DND-41 (cell line): ENCODE measurements around the gene SMARCC1.

Experiments used
- ATAC-seq: fragments of 200-7000 bp; cut with Tn5 transposase; 3 replicates; pipeline ENCODE4 v1.9.1; 2021; ENCODE audit warnings: low read depth; ENCODE audit not compliant: insufficient read depth
- DNase-seq: peaks from one replicate; pipeline ENCODE4 v3.0.0-alpha.2; 2020
- H2AFZ ChIP-seq: 2 replicates; pipeline ENCODE4 v1.6.0; 2012; ENCODE audit warnings: low read depth, low read length
- H3K27ac ChIP-seq: 2 replicates; pipeline ENCODE4 v1.5.1; 2012; ENCODE audit warnings: low read length, inconsistent platforms
- H3K27me3 ChIP-seq: fragments of 200-600 bp; sonication (generic); 2 replicates; pipeline ENCODE4 v1.6.0; 2012; ENCODE audit warnings: low read length, mild to moderate bottlenecking, inconsistent platforms; ENCODE audit not compliant: insufficient read depth, poor library complexity
- H3K36me3 ChIP-seq: 2 replicates; pipeline ENCODE4 v1.5.1; 2012; ENCODE audit warnings: low read length, inconsistent platforms; ENCODE audit not compliant: insufficient read depth
- H3K4me1 ChIP-seq: 2 replicates; pipeline ENCODE4 v1.5.1; 2012; ENCODE audit warnings: mild to moderate bottlenecking, low read length; ENCODE audit not compliant: insufficient read depth
- H3K4me2 ChIP-seq: 2 replicates; pipeline ENCODE4 v1.6.0; 2012; ENCODE audit warnings: mild to moderate bottlenecking, moderate library complexity, low read length, inconsistent platforms; ENCODE audit not compliant: insufficient read depth
- H3K4me3 ChIP-seq, 2 experiments: fragments of 200-600 bp in 1 of 2; shearing (Covaris generic) in 1 of 2; 2 replicates each; pipeline ENCODE4 v1.5.1; 2012 to 2016; ENCODE audit warnings: inconsistent platforms in 2 of 2, low read length in 2 of 2, mild to moderate bottlenecking in 2 of 2, low read depth in 1 of 2, moderate library complexity in 1 of 2
- H3K79me2 ChIP-seq: 2 replicates; pipeline ENCODE4 v1.6.0; 2012; ENCODE audit warnings: low read length, inconsistent platforms; ENCODE audit not compliant: insufficient read depth
- H3K9ac ChIP-seq: 2 replicates; pipeline ENCODE4 v1.6.0; 2012; ENCODE audit warnings: low read depth, mild to moderate bottlenecking, inconsistent platforms, low read length, moderate library complexity
- H3K9me3 ChIP-seq: 2 replicates; pipeline ENCODE4 v1.5.1; 2012; ENCODE audit warnings: low read length, moderate library complexity, mild to moderate bottlenecking, inconsistent platforms; ENCODE audit not compliant: insufficient read depth, severe bottlenecking
- H4K20me1 ChIP-seq: 2 replicates; pipeline ENCODE4 v1.6.0; 2012; ENCODE audit warnings: low read length; ENCODE audit not compliant: insufficient read depth
- EZH2 ChIP-seq: IDR thresholded peaks from 3 replicates; pipeline ENCODE4 v1.6.1; 2012; ENCODE audit warnings: borderline replicate concordance, low read depth, mild to moderate bottlenecking, moderate library complexity, low read length, inconsistent platforms; ENCODE audit not compliant: severe bottlenecking
- TF ChIP-seq, protein P1 (sequence below): IDR thresholded peaks from 2 replicates; pipeline ENCODE4 v1.5.1; 2012; ENCODE audit warnings: borderline replicate concordance, low read length, moderate library complexity, mild to moderate bottlenecking; ENCODE audit not compliant: poor library complexity, severe bottlenecking; ENCODE audit errors: extremely low read depth

SMARCC1 gene

GRCh38 chr3:47711596-47711995 lies 70.1 kb downstream of the SMARCC1 start:
- H3K27ac ChIP-seq, result no peak overlapping the region
- H3K9ac ChIP-seq, result no peak overlapping the region
- DNase-seq (no peak), ATAC-seq (no peak)
- H3K4me2 ChIP-seq, result no peak overlapping the region
- H3K4me1 ChIP-seq, result no peaks in the 10 kb centered on the region
- peaks cover 94% of the 10 kb centered on the region for H3K36me3 ChIP-seq
- TF ChIP-seq, protein P1, sequence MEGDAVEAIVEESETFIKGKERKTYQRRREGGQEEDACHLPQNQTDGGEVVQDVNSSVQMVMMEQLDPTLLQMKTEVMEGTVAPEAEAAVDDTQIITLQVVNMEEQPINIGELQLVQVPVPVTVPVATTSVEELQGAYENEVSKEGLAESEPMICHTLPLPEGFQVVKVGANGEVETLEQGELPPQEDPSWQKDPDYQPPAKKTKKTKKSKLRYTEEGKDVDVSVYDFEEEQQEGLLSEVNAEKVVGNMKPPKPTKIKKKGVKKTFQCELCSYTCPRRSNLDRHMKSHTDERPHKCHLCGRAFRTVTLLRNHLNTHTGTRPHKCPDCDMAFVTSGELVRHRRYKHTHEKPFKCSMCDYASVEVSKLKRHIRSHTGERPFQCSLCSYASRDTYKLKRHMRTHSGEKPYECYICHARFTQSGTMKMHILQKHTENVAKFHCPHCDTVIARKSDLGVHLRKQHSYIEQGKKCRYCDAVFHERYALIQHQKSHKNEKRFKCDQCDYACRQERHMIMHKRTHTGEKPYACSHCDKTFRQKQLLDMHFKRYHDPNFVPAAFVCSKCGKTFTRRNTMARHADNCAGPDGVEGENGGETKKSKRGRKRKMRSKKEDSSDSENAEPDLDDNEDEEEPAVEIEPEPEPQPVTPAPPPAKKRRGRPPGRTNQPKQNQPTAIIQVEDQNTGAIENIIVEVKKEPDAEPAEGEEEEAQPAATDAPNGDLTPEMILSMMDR, result no peak
- TF ChIP-seq EZH2, result no peak
- H3K79me2 ChIP-seq, result peaks cover 24% of the 10 kb centered on the region; the same call in 1 of the 2 replicates
- no peak overlapping the region for H2AFZ ChIP-seq
- H3K4me3 ChIP-seq, result no peak overlapping the region
- H3K27me3 ChIP-seq, result no peaks in the 10 kb centered on the region
- H4K20me1 ChIP-seq, result peaks cover 3% of the 10 kb centered on the region; the same call in 1 of the 2 replicates
- no peaks in the 10 kb centered on the region for H3K9me3 ChIP-seq

DNA sequence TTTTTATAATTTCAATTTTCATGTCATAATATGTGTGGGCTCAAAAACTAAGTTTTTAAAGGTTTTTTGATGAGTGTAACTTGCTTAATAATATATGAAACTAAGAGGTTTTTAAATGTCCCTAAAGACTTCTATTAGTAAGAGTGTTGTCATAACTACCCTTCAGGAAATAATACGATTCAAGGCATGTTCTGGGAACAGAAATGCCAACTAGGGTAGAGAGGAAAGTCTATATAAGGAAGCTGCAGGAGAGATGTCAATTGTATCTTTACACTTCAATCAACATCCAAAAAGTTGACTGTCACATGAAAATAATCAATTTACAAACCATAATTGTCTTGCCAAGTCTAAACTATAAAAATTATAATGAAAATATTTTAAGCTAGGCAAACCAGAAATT lies 76.3 kb downstream of the SMARCC1 start:
- Histone ChIP-seq H3K36me3 (peaks cover 94% of the 10 kb centered on the region), H3K9ac (no peak overlapping the region)

GRCh38 chr3:47704237-47704612 lies 77.5 kb downstream of the SMARCC1 start:
- peaks cover 95% of the 10 kb centered on the region for H3K36me3 ChIP-seq
- no peak overlapping the region for H3K27ac ChIP-seq
- peaks cover 11% of the 10 kb centered on the region; the same call in 1 of the 2 replicates for H3K79me2 ChIP-seq
- no peaks in the 10 kb centered on the region for H3K9me3 ChIP-seq
- H3K27me3 ChIP-seq, result no peaks in the 10 kb centered on the region
- no peak overlapping the region for H3K4me2 ChIP-seq
- no peak overlapping the region for H2AFZ ChIP-seq
- no peak overlapping the region for H3K4me3 ChIP-seq
- ATAC-seq, result no peak
- H3K9ac ChIP-seq, result no peak overlapping the region
- H3K4me1 ChIP-seq, result no peaks in the 10 kb centered on the region
- peaks cover 3% of the 10 kb centered on the region; the same call in 1 of the 2 replicates for H4K20me1 ChIP-seq
- TF ChIP-seq, protein P1, result no peak
- TF ChIP-seq EZH2, result no peak
- no peak for DNase-seq

More for the DNA sequence above, 76.3 kb downstream of the SMARCC1 start:
- ATAC-seq (no peak), DNase-seq (no peak)
- peaks cover 3% of the 10 kb centered on the region; the same call in 1 of the 2 replicates for H4K20me1 ChIP-seq
- no peak for TF ChIP-seq EZH2
- TF ChIP-seq, protein P1, result no peak
- no peak overlapping the region for H3K4me2 ChIP-seq
- H3K4me1 ChIP-seq, result no peaks in the 10 kb centered on the region
- H3K27me3 ChIP-seq, result no peaks in the 10 kb centered on the region
- no peak overlapping the region for H3K27ac ChIP-seq
- peaks cover 11% of the 10 kb centered on the region; the same call in 1 of the 2 replicates for H3K79me2 ChIP-seq
- no peak overlapping the region for H3K4me3 ChIP-seq
- no peak overlapping the region for H2AFZ ChIP-seq
- H3K9me3 ChIP-seq, result no peaks in the 10 kb centered on the region

DNA sequence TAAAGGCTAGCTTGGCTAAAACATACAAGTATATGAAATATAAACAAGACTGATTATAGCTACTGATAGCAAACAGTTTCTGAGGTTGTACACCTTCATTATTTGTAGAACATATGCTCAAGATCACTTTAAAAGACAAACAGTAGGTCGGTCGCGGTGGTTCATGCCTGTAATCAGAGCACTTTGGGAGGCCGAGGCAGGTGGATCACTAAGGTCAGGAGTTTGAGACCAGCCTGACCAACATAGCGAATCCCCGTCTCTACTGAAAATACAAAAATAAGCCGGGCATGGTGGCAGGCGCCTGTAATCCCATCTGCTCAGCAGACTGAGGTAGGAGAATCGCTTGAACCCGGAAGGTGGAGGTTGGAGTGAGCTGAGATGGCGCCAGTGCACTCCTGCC lies 80.3 kb downstream of the SMARCC1 start:
- no peaks in the 10 kb centered on the region; the same call in 1 of the 2 replicates for H4K20me1 ChIP-seq

More for the DNA sequence above, 80.3 kb downstream of the SMARCC1 start:
- no peaks in the 10 kb centered on the region for H3K27me3 ChIP-seq
- no peak overlapping the region for H2AFZ ChIP-seq
- peaks cover 3% of the 10 kb centered on the region; the same call in 1 of the 2 replicates for H3K79me2 ChIP-seq
- H3K4me2 ChIP-seq, result no peak overlapping the region
- H3K4me3 ChIP-seq, result no peak overlapping the region
- H3K27ac ChIP-seq, result no peak overlapping the region
- TF ChIP-seq, protein P1, result no peak
- no peak for TF ChIP-seq EZH2
- ATAC-seq (no peak), DNase-seq (no peak)
- no peak overlapping the region for H3K9ac ChIP-seq
- no peaks in the 10 kb centered on the region for H3K9me3 ChIP-seq
- peaks cover 93% of the 10 kb centered on the region for H3K36me3 ChIP-seq
- no peaks in the 10 kb centered on the region for H3K4me1 ChIP-seq
